Kidney (tissue), 14 donors: ENCODE data around the gene LARGE1. TPM values are rescaled to one million over a fixed set of nuclear protein-coding genes. Genes with fewer than 3 reads are reported as not detected.

ENCODE experiments used
- DNase-seq, 5 donors: peaks; one replicate each; pipeline ENCODE4 v3.0.0-alpha.2; 2013 to 2020
- FAIRE-seq: peaks from 2 replicates; lab custom pipeline; 2012; peaks lifted over from hg19 to GRCh38; lab: Jason Lieb, UNC
- H3K27ac ChIP-seq, 2 donors: one replicate each; pipeline ENCODE4 v1.7.0; 2013; ENCODE audit warnings: low read depth in 2 of 2, low read length in 2 of 2, inconsistent platforms in 1 of 2
- H3K27me3 ChIP-seq: one replicate; pipeline ENCODE4 v1.7.1; 2013; ENCODE audit warnings: low read length, inconsistent platforms; ENCODE audit not compliant: control insufficient read depth, insufficient read depth
- H3K36me3 ChIP-seq, 3 donors: one replicate each; pipeline versions ENCODE4 v1.7.0 to v1.7.1; 2013; ENCODE audit warnings: low read length in 3 of 3, control low read depth in 1 of 3, inconsistent platforms in 1 of 3; ENCODE audit not compliant: insufficient read depth in 3 of 3, control insufficient read depth in 2 of 3
- H3K4me1 ChIP-seq, 3 donors: one replicate each; pipeline versions ENCODE4 v1.7.0 to v1.7.1; 2013; ENCODE audit warnings: low read length in 3 of 3, inconsistent platforms in 1 of 3, low read depth in 1 of 3; ENCODE audit not compliant: control insufficient read depth in 2 of 3, insufficient read depth in 2 of 3
- H3K4me3 ChIP-seq, 3 donors: one replicate each; pipeline versions ENCODE4 v1.7.0 to v1.8.1; 2013; ENCODE audit warnings: low read length in 3 of 3, control low read depth in 1 of 3, inconsistent platforms in 1 of 3
- H3K9ac ChIP-seq, 3 donors: one replicate each; pipeline versions ENCODE4 v1.7.0 to v1.7.1; 2013; ENCODE audit warnings: low read length in 3 of 3, control low read depth in 1 of 3, inconsistent platforms in 1 of 3
- H3K9me3 ChIP-seq, 3 donors: one replicate each; pipeline versions ENCODE4 v1.7.0 to v1.7.1; 2013; ENCODE audit warnings: low read length in 3 of 3, control low read depth in 1 of 3, inconsistent platforms in 1 of 3; ENCODE audit not compliant: control insufficient read depth in 2 of 3, insufficient read depth in 1 of 3
- CTCF ChIP-seq: IDR thresholded peaks from 3 replicates; pipeline ENCODE4 v1.5.1; 2012; ENCODE audit warnings: mild to moderate bottlenecking, moderate library complexity, borderline replicate concordance; ENCODE audit not compliant: insufficient read depth; ENCODE audit errors: extremely low read depth
- intact Hi-C: fragments of 100-400 bp; cut with DNase I; formaldehyde crosslinking; loops from one replicate; pipeline ENCODE4 v1.11.1; 2022
- polyA plus RNA-seq: library from polyadenylated mRNA; stranded (reverse); fragments of 350-450 nt; fragmentation: Illumina TruSeq; extraction: RNeasy Lipid Tissue Mini Kit (QIAGEN cat#74804); gene quantifications from one replicate; pipeline ENCODE4 v1.2.3, GENCODE V29; 2014; ENCODE audit warnings: low read depth, low replicate concordance; ENCODE audit not compliant: insufficient read depth
- total RNA-seq: library from RNA; stranded (reverse); fragmentation: NEBNext Ultra II Directional; extraction: Animal tissue kit (Norgen Biotek cat#: 25700); gene quantifications from one replicate; pipeline ENCODE4 v1.2.1, GENCODE V29; 2021
- donor health status: control.
- donor health status: control.
- donor health status: control.
- donor health status: control.
- donor health status: control.
- donor health status: DM: yes; HTN: yes; CAD: no.
- donor health status: Normal renal cell carcinoma (clear cell type).

LARGE1 gene
- total and polyA plus RNA-seq, 2 donors from 2014 or later: 5.0 to 22.9 TPM

DNA sequence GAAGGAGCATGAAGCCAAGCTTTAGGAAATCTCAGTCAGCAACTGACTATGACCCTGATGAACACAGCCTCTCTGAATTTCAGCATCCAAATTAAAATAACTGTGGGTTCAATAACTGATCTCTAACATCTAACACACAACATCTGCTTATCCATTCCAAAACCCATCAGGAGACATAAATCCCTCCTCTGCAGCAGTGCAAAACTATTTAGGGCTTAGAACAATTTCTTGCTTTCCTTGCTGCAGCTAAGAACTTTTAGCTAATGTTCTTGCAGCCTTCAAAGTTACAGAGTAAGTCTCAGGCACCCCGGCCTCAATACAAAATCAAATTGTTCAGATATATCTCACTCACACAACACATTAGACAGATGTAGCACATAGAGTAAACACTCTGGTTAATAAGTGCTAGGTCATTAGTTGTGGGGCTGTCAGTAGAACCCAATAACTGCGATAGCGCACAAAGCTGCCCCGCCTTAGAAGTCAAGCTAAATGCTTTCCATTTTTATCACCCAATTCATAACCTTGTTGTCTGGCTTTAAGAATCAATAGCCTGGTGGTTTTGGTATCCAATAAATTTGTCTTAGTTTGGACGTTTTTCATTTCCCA, 139.6 kb downstream of the LARGE1 start:
- Histone ChIP-seq H3K4me3 (no peak overlapping the region), H3K9me3 (no peaks in the 10 kb centered on the region), H3K4me1 (peaks cover 0 to 2% (median 0%) of the 10 kb centered on the region in 3 donors), H3K9ac (no peak overlapping the region), H3K36me3 (no peaks in the 10 kb centered on the region), H3K27ac (no peak overlapping the region), H3K27me3 (no peaks in the 10 kb centered on the region)
- peak in 1 of 5 donors; percentile 26 for DNase-seq
- no peak for FAIRE-seq
- intact Hi-C loops: no loop called here
- TF ChIP-seq CTCF: no peak

DNA sequence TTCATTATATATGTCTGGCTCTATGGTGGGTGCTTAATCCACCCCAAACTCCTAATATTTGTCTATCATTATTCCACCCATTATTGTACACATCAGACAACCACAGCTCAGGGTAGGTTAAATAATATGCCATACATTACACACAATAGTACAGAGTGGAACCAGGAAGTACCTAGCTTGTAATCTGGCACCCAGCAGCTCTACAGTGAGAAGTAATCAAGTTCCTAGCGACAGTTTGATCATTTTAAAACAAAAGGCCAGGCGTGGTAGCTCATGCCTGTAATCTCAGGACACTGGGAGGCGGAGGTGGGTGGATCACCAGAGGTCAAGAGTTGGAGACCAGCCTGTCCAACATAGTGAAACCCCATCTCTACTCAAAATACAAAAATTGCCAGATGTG, 141.0 kb downstream of the LARGE1 start:
- H3K9me3 ChIP-seq: no peaks in the 10 kb centered on the region

GRCh38 chr22:33776491-33776890, 143.8 kb downstream of the LARGE1 start:
- DNase-seq (no peak), FAIRE-seq (no peak)
- Histone ChIP-seq H3K4me1 (peaks cover 0 to 2% (median 1%) of the 10 kb centered on the region in 3 donors), H3K9me3 (no peaks in the 10 kb centered on the region), H3K36me3 (no peaks in the 10 kb centered on the region), H3K4me3 (no peak overlapping the region), H3K27ac (no peak overlapping the region), H3K27me3 (no peaks in the 10 kb centered on the region), H3K9ac (no peak overlapping the region)
- intact Hi-C loops: no loop called here
- TF ChIP-seq CTCF: no peak

More for the DNA sequence above, 141.0 kb downstream of the LARGE1 start:
- FAIRE-seq: no peak
- no peak for DNase-seq
- no peak overlapping the region for H3K27ac ChIP-seq
- H3K27me3 ChIP-seq: no peaks in the 10 kb centered on the region
- no peak overlapping the region for H3K4me3 ChIP-seq
- peaks cover 0 to 2% (median 0%) of the 10 kb centered on the region in 3 donors for H3K4me1 ChIP-seq
- intact Hi-C loops: no loop called here
- no peak for TF ChIP-seq CTCF
- H3K9ac ChIP-seq: no peak overlapping the region
- no peaks in the 10 kb centered on the region for H3K36me3 ChIP-seq
